GM10248 (cell line): ENCODE results near the gene ARRB2.

Source experiments
- CTCF ChIA-PET: fragments of 300-600 bp; sonication (Branson Sonifier 250); formaldehyde crosslinking; extraction: SDS; loops from one replicate; lab custom pipeline; 2021; ENCODE audit warnings: antibody characterized with exemption; lab: Yijun Ruan, JAX
- POLR2A ChIA-PET: fragments of 350-650 bp; sonication (Branson Sonifier 250); formaldehyde crosslinking; extraction: SDS; loops from one replicate; lab custom pipeline; 2020; ENCODE audit warnings: antibody characterized with exemption; lab: Yijun Ruan, JAX
- DNase-seq: peaks from one replicate; pipeline ENCODE4 v3.0.0; 2012; ENCODE audit errors: extremely low spot score
- CTCF ChIP-seq: IDR thresholded peaks from 2 replicates; pipeline ENCODE4 v1.5.1; 2012; ENCODE audit warnings: mild to moderate bottlenecking, low read depth; ENCODE audit errors: extremely low read depth, missing control alignments, control extremely low read depth

The ARRB2 gene

GRCh38 chr17:4672055-4672630, 38.3 kb upstream of the ARRB2 start:
- DNase-seq, result no peak
- TF ChIP-seq CTCF, result no peak
- CTCF ChIA-PET, result interaction anchor here (2.6 kb wide), 1 partner anchor 105 kb away, joined by 6 read pairs; no protein-coding TSS in a partner anchor
- POLR2A ChIA-PET, result no interaction called here

GRCh38 chr17:4672751-4673150, 37.7 kb upstream of the ARRB2 start:
- no peak for DNase-seq
- ChIA-PET POLR2A (no interaction called here), CTCF (no interaction called here)
- TF ChIP-seq CTCF, result no peak

GRCh38 chr17:4673169-4673568, 37.3 kb upstream of the ARRB2 start:
- ChIA-PET CTCF (no interaction called here), POLR2A (no interaction called here)
- no peak for DNase-seq
- TF ChIP-seq CTCF, result no peak

- CTCF ChIA-PET, result no interaction called here
- no peak for TF ChIP-seq CTCF
- POLR2A ChIA-PET, result no interaction called here
- no peak for DNase-seq
Measured at GRCh38 chr17:4673986-4674684, 36.3 kb upstream of the ARRB2 start.

GRCh38 chr17:4674685-4674998, 35.8 kb upstream of the ARRB2 start:
- no peak for TF ChIP-seq CTCF
- ChIA-PET POLR2A (no interaction called here), CTCF (no interaction called here)
- no peak for DNase-seq

- DNase-seq, result no peak
- CTCF ChIA-PET, result interaction anchor here (1.1 kb wide), 1 partner anchor 89 kb away, joined by 3 read pairs; no protein-coding TSS in a partner anchor
- POLR2A ChIA-PET, result no interaction called here
- no peak for TF ChIP-seq CTCF
Measured at GRCh38 chr17:4675791-4676190, 34.6 kb upstream of the ARRB2 start.

- CTCF ChIA-PET, result no interaction called here
- POLR2A ChIA-PET, result no interaction called here
- no peak for DNase-seq
- TF ChIP-seq CTCF, result no peak
Measured at GRCh38 chr17:4676791-4677190, 33.6 kb upstream of the ARRB2 start.
